ENCODE data around the gene PLOD1.
A peak's percentile ranks its signal among the peaks of the same experiment; 100 is the strongest.

PLOD1 gene

DNA sequence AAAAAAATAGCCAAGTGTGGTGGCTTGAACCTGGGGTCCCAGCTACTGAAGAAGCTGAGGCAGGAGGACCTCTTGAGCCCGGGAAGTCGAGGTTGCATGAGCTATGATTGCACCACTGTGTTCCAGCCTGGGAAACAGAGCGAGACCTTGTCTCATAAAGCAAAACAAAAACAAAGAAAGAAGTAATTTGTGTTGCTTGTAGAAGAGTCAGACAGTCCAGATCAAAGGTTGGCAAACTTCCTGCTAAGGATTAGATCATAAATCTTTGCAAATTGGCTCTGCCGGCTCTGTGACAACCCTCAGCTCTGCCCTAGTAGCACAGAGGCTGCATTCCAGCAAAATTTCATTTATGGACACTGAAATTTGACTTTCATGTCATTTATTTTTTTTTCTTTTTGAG is 26.7 kb downstream of the PLOD1 start:
- DNase-seq = no peak
- H3K27ac ChIP-seq (ENCODE audit: low read length) = no peak overlapping the region
- peaks cover 34% of the 10 kb centered on the region for H3K36me3 ChIP-seq (ENCODE audit: insufficient read depth, low read length)

DNA sequence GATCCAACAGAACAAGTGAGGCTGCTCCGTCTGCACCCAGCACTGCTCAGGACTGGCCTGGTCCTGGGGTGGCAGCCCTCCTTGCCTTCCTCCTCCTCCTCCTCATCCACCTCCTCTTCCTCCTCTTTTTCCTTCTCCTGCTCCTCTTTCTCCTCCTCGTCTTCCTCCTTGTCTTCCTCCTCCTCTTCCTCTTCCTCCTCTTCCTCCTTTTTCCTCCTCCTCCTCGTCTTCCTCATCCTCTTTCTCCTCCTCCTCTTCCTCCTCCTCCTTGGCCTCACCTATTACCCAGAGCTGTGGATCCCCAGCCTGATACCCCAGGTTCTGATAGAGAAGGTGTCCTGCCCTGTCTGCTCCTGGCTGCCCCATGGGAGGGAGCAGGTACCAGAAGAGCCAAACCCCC is 29.1 kb downstream of the PLOD1 start:
- H3K27me3 ChIP-seq (ENCODE audit: insufficient read depth, low read length, poor library complexity) = no peaks in the 10 kb centered on the region
- no peak overlapping the region for H2AFZ ChIP-seq (ENCODE audit: low read depth, low read length)
- no peak for ATAC-seq (ENCODE audit: insufficient read depth, low read depth)
- H3K4me3 ChIP-seq (ENCODE audit: low read depth in 1 of 2, low read length in 2 of 2) = no peak overlapping the region
- H3K36me3 ChIP-seq (ENCODE audit: insufficient read depth, low read length) = peaks cover 29% of the 10 kb centered on the region
- DNase-seq = no peak
- no peaks in the 10 kb centered on the region for H4K20me1 ChIP-seq (ENCODE audit: insufficient read depth, low read length)
- no peaks in the 10 kb centered on the region for H3K79me2 ChIP-seq (ENCODE audit: insufficient read depth, low read length)
- TF ChIP-seq EZH2 (IDR thresholded peaks at IDR 0.05; ENCODE audit: borderline replicate concordance, low read depth, low read length, severe bottlenecking) = no peak
- TF ChIP-seq, protein P1, sequence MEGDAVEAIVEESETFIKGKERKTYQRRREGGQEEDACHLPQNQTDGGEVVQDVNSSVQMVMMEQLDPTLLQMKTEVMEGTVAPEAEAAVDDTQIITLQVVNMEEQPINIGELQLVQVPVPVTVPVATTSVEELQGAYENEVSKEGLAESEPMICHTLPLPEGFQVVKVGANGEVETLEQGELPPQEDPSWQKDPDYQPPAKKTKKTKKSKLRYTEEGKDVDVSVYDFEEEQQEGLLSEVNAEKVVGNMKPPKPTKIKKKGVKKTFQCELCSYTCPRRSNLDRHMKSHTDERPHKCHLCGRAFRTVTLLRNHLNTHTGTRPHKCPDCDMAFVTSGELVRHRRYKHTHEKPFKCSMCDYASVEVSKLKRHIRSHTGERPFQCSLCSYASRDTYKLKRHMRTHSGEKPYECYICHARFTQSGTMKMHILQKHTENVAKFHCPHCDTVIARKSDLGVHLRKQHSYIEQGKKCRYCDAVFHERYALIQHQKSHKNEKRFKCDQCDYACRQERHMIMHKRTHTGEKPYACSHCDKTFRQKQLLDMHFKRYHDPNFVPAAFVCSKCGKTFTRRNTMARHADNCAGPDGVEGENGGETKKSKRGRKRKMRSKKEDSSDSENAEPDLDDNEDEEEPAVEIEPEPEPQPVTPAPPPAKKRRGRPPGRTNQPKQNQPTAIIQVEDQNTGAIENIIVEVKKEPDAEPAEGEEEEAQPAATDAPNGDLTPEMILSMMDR (IDR thresholded peaks at IDR 0.05; ENCODE audit: borderline replicate concordance, extremely low read depth, low read length, poor library complexity, severe bottlenecking) = no peak
- no peak overlapping the region for H3K9ac ChIP-seq (ENCODE audit: low read depth, low read length)
- no peaks in the 10 kb centered on the region for H3K4me1 ChIP-seq (ENCODE audit: insufficient read depth, low read length)
- H3K4me2 ChIP-seq (ENCODE audit: insufficient read depth, low read length) = no peak overlapping the region
- no peak overlapping the region for H3K27ac ChIP-seq (ENCODE audit: low read length)
- no peaks in the 10 kb centered on the region for H3K9me3 ChIP-seq (ENCODE audit: insufficient read depth, low read length, severe bottlenecking)

More for the DNA sequence above, 26.7 kb downstream of the PLOD1 start:
- H3K4me3 ChIP-seq (ENCODE audit: low read depth in 1 of 2, low read length in 2 of 2) = no peak overlapping the region
- no peaks in the 10 kb centered on the region for H3K4me1 ChIP-seq (ENCODE audit: insufficient read depth, low read length)
- H3K4me2 ChIP-seq (ENCODE audit: insufficient read depth, low read length) = no peak overlapping the region
- ATAC-seq (ENCODE audit: insufficient read depth, low read depth) = no peak
- no peaks in the 10 kb centered on the region for H3K9me3 ChIP-seq (ENCODE audit: insufficient read depth, low read length, severe bottlenecking)
- H3K79me2 ChIP-seq (ENCODE audit: insufficient read depth, low read length) = no peaks in the 10 kb centered on the region
- no peak overlapping the region for H2AFZ ChIP-seq (ENCODE audit: low read depth, low read length)
- H3K9ac ChIP-seq (ENCODE audit: low read depth, low read length) = no peak overlapping the region
- TF ChIP-seq EZH2 (IDR thresholded peaks at IDR 0.05; ENCODE audit: borderline replicate concordance, low read depth, low read length, severe bottlenecking) = no peak
- TF ChIP-seq, protein P1 (IDR thresholded peaks at IDR 0.05; ENCODE audit: borderline replicate concordance, extremely low read depth, low read length, poor library complexity, severe bottlenecking) = no peak
- H4K20me1 ChIP-seq (ENCODE audit: insufficient read depth, low read length) = no peaks in the 10 kb centered on the region
- H3K27me3 ChIP-seq (ENCODE audit: insufficient read depth, low read length, poor library complexity) = no peaks in the 10 kb centered on the region

DNA sequence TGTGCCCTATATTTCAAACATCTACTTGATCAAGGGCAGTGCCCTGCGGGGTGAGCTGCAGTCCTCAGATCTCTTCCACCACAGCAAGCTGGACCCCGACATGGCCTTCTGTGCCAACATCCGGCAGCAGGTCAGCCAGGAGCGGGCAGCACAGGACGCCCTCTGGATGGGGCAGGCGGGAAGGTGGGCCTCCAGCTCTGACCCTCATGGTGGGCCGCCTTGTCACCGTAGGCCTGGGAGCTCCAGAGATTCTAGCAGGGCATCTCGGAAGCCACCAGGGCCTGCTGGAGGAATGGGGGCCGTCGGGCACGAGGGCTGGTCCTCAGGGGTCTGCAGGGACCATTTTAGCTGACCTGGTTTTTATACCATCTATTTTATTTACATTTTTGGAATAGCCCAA is 30.1 kb downstream of the PLOD1 start:
- TF ChIP-seq, protein P1 (IDR thresholded peaks at IDR 0.05; ENCODE audit: borderline replicate concordance, extremely low read depth, low read length, poor library complexity, severe bottlenecking) = no peak
- no peak for TF ChIP-seq EZH2 (IDR thresholded peaks at IDR 0.05; ENCODE audit: borderline replicate concordance, low read depth, low read length, severe bottlenecking)
- DNase-seq (no peak), ATAC-seq (ENCODE audit: insufficient read depth, low read depth) (no peak)
- peaks cover 29% of the 10 kb centered on the region for H3K36me3 ChIP-seq (ENCODE audit: insufficient read depth, low read length)
- H3K4me3 ChIP-seq (ENCODE audit: low read depth in 1 of 2, low read length in 2 of 2) = no peak overlapping the region
- H2AFZ ChIP-seq (ENCODE audit: low read depth, low read length) = no peak overlapping the region
- H3K9me3 ChIP-seq (ENCODE audit: insufficient read depth, low read length, severe bottlenecking) = no peaks in the 10 kb centered on the region
- H3K79me2 ChIP-seq (ENCODE audit: insufficient read depth, low read length) = no peaks in the 10 kb centered on the region
- H3K27me3 ChIP-seq (ENCODE audit: insufficient read depth, low read length, poor library complexity) = no peaks in the 10 kb centered on the region
- no peaks in the 10 kb centered on the region for H4K20me1 ChIP-seq (ENCODE audit: insufficient read depth, low read length)
- H3K27ac ChIP-seq (ENCODE audit: low read length) = no peak overlapping the region
- H3K9ac ChIP-seq (ENCODE audit: low read depth, low read length) = no peak overlapping the region
- no peak overlapping the region for H3K4me2 ChIP-seq (ENCODE audit: insufficient read depth, low read length)
- no peaks in the 10 kb centered on the region for H3K4me1 ChIP-seq (ENCODE audit: insufficient read depth, low read length)

DNA sequence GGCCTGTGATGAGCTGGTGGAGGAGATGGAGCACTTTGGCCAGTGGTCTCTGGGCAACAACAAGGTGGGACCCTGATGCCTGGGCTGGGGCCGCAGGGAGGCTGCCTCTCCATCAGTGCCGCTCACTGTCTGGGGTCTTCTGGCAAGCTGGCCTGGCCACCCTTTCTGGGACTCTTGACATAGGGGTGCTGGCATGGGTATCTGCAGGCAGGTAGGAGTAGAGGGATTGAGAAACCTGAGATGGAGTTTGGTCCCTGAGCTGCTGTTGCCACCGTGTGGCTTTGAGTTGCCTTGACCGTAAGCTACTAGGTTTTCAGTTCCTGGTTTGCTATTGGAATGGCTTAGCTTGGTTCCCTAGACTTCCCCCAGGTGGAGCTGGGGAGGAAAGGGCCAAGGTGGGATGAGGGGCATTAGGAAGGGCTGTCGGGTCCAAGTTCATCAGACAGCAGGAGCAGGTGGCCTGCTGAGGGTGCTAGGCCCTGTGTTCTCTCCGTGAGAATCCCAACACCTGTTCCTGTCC is 32.6 kb downstream of the PLOD1 start:
- peaks cover 24% of the 10 kb centered on the region for H3K36me3 ChIP-seq (ENCODE audit: insufficient read depth, low read length)
- H2AFZ ChIP-seq (ENCODE audit: low read depth, low read length) = no peak overlapping the region
- no peaks in the 10 kb centered on the region for H3K79me2 ChIP-seq (ENCODE audit: insufficient read depth, low read length)
- H3K4me1 ChIP-seq (ENCODE audit: insufficient read depth, low read length) = no peaks in the 10 kb centered on the region
- no peaks in the 10 kb centered on the region for H3K27me3 ChIP-seq (ENCODE audit: insufficient read depth, low read length, poor library complexity)
- no peaks in the 10 kb centered on the region for H3K9me3 ChIP-seq (ENCODE audit: insufficient read depth, low read length, severe bottlenecking)
- no peaks in the 10 kb centered on the region for H4K20me1 ChIP-seq (ENCODE audit: insufficient read depth, low read length)
- H3K4me3 ChIP-seq (ENCODE audit: low read depth in 1 of 2, low read length in 2 of 2) = no peak overlapping the region
- H3K4me2 ChIP-seq (ENCODE audit: insufficient read depth, low read length) = no peak overlapping the region
- no peak overlapping the region for H3K27ac ChIP-seq (ENCODE audit: low read length)
- DNase-seq (no peak), ATAC-seq (ENCODE audit: insufficient read depth, low read depth) (no peak)
- no peak for TF ChIP-seq EZH2 (IDR thresholded peaks at IDR 0.05; ENCODE audit: borderline replicate concordance, low read depth, low read length, severe bottlenecking)
- TF ChIP-seq, protein P1 (IDR thresholded peaks at IDR 0.05; ENCODE audit: borderline replicate concordance, extremely low read depth, low read length, poor library complexity, severe bottlenecking) = peak; percentile 27
- no peak overlapping the region for H3K9ac ChIP-seq (ENCODE audit: low read depth, low read length)

Measured in DND-41 (cell line).